ENCODE data around the gene TIPIN. TPM values are rescaled to one million over a fixed set of nuclear protein-coding genes. Genes with fewer than 3 reads are reported as not detected.
"Not testable (repeated sequence)": the region's sequence is repeated elsewhere in the genome, so short reads cannot be mapped to it uniquely, and the experiment has no call there.

TIPIN gene
- total RNA-seq, 4 donors from 2014 or later, result 2.9 to 9.1 (median 4.3) TPM

DNA sequence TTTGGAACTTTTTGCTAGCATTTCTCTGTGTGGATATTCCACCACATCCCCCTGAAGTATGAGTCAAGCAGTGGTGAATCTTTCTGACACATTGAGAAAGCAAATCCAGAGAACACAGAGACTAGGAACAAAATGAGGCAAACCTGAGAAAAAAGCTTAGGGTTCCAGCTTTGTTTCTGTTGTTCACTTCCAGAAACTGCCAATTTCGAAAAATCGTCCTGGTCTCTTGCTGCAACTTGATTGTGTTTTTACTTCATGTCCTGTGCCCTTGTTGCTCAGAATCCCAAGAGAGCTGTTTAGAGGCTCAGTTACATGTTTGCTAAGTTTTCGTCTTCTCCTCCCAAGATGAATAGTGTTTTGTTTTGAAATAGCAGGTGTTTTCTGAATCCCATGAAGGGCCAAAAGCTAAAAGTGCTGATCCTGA is 43.9 kb upstream of the TIPIN start:
- H3K9me3 ChIP-seq, result no peaks in the 10 kb centered on the region
- H3K4me1 ChIP-seq, result peaks cover 3 to 24% (median 3%) of the 10 kb centered on the region in 3 donors
- no peaks in the 10 kb centered on the region for H3K27me3 ChIP-seq
- no peak overlapping the region for H3K27ac ChIP-seq
- no peak overlapping the region for H3K4me3 ChIP-seq
- no peak for ATAC-seq
- peaks cover 0 to 15% of the 10 kb centered on the region in 2 donors for H3K36me3 ChIP-seq
- TF ChIP-seq POLR2AphosphoS5 (IDR thresholded peaks at IDR 0.05), result no peak
- no peak for TF ChIP-seq POLR2A (IDR thresholded peaks at IDR 0.05)
- no peak for TF ChIP-seq EP300 (IDR thresholded peaks at IDR 0.05)
- TF ChIP-seq, protein P1, sequence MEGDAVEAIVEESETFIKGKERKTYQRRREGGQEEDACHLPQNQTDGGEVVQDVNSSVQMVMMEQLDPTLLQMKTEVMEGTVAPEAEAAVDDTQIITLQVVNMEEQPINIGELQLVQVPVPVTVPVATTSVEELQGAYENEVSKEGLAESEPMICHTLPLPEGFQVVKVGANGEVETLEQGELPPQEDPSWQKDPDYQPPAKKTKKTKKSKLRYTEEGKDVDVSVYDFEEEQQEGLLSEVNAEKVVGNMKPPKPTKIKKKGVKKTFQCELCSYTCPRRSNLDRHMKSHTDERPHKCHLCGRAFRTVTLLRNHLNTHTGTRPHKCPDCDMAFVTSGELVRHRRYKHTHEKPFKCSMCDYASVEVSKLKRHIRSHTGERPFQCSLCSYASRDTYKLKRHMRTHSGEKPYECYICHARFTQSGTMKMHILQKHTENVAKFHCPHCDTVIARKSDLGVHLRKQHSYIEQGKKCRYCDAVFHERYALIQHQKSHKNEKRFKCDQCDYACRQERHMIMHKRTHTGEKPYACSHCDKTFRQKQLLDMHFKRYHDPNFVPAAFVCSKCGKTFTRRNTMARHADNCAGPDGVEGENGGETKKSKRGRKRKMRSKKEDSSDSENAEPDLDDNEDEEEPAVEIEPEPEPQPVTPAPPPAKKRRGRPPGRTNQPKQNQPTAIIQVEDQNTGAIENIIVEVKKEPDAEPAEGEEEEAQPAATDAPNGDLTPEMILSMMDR (IDR thresholded peaks at IDR 0.05), result no peak
- WGBS, 2 donors (ENCODE audit: low coverage in 1 of 2), result 83 to 86% methylated on average over 3 of the region's 3 CpGs

DNA sequence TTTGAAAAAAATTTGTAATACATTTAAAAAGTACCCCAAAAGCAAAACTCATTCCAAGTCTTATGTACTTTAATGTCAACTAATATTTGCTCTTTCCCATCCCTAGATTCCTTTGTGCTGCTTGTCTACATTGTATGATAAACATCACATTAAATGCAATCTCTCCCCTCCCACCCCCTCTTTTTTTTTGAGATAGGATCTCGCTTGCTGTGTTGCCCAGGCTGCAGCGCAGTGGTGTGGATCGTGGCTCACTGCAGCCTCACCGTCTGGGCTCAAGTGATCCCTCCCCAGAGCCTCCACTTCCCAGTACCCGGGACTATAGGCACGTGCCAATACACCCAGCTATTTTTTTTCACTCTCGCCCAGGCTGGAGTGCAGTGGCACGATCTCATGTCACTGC is 42.8 kb upstream of the TIPIN start:
- Histone ChIP-seq H3K4me1 (peaks cover 0 to 13% (median 3%) of the 10 kb centered on the region in 3 donors), H3K36me3 (peaks cover 0 to 15% of the 10 kb centered on the region in 2 donors), H3K9me3 (no peaks in the 10 kb centered on the region), H3K4me3 (no peak overlapping the region), H3K27ac (no peak overlapping the region), H3K27me3 (no peaks in the 10 kb centered on the region)
- TF ChIP-seq POLR2A (IDR thresholded peaks at IDR 0.05), result no peak
- no peak for TF ChIP-seq POLR2AphosphoS5 (IDR thresholded peaks at IDR 0.05)
- TF ChIP-seq EP300 (IDR thresholded peaks at IDR 0.05), result no peak
- TF ChIP-seq, protein P1 (IDR thresholded peaks at IDR 0.05), result no peak
- WGBS, 2 donors (ENCODE audit: low coverage in 1 of 2), result 88 to 100% methylated on average over 4 of the region's 8 CpGs
- ATAC-seq, result no peak

DNA sequence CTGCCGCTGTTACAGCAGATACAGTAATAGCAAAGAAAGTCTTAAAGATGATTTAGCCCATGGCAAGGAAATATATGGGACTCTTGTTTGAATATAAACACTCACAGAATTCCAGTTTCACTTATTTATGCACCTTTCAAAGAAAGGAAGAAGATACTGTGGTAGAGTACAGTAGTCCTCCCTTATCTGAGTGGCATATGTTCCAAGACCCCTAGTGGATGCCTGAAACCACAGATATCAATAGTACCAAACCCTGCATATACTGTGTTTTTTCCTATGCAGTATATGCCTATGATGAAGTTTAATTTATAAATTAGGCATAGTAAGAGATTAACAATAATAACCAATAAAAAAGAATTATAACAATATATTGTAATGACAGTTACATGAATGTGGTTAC is 38.4 kb upstream of the TIPIN start:
- Histone ChIP-seq H3K27ac (no peak overlapping the region), H3K4me1 (peaks cover 0 to 14% (median 0%) of the 10 kb centered on the region in 3 donors), H3K36me3 (peaks cover 0 to 15% of the 10 kb centered on the region in 2 donors), H3K4me3 (no peak overlapping the region), H3K9me3 (no peaks in the 10 kb centered on the region), H3K27me3 (no peaks in the 10 kb centered on the region)
- 100% methylated on average over 1 of the region's 1 CpG; no CpG with 5 or more reads in 1 of the 2 donors for WGBS, 2 donors (ENCODE audit: low coverage in 1 of 2)
- ATAC-seq, result no peak
- TF ChIP-seq, protein P1 (IDR thresholded peaks at IDR 0.05), result no peak
- TF ChIP-seq POLR2A (IDR thresholded peaks at IDR 0.05) (no peak), EP300 (IDR thresholded peaks at IDR 0.05) (no peak), POLR2AphosphoS5 (IDR thresholded peaks at IDR 0.05) (no peak)

DNA sequence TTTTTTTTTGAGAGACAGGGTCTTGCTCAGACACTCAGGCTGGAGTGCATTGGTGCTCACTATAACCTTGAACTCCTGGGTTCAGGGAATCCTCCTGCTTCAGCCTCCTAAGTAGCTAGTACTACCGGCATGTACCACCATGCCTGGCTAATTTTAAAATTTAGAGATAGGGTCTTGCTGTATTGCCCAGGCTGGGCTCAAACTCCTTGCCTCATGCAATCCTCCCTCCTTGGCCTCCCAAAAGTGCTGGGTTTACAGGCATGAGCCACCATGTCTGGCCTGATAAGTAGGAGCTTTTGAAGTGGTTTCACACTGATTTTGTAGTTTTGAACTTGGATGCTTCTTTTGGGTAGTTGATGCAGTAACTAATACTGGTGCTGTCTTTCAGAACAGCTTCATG is 38.0 kb upstream of the TIPIN start:
- no peak overlapping the region for H3K4me3 ChIP-seq
- H3K27me3 ChIP-seq, result no peaks in the 10 kb centered on the region
- no peak for ATAC-seq
- H3K4me1 ChIP-seq, result peaks cover 0 to 18% (median 0%) of the 10 kb centered on the region in 3 donors
- H3K9me3 ChIP-seq, result no peaks in the 10 kb centered on the region
- WGBS, 2 donors (ENCODE audit: low coverage in 1 of 2), result 83 to 100% methylated on average over 1 of the region's 1 CpG
- peaks cover 0 to 12% of the 10 kb centered on the region in 2 donors for H3K36me3 ChIP-seq
- TF ChIP-seq POLR2AphosphoS5 (IDR thresholded peaks at IDR 0.05), result no peak
- TF ChIP-seq EP300 (IDR thresholded peaks at IDR 0.05), result no peak
- TF ChIP-seq, protein P1 (IDR thresholded peaks at IDR 0.05), result no peak
- TF ChIP-seq POLR2A (IDR thresholded peaks at IDR 0.05), result no peak
- no peak overlapping the region for H3K27ac ChIP-seq

DNA sequence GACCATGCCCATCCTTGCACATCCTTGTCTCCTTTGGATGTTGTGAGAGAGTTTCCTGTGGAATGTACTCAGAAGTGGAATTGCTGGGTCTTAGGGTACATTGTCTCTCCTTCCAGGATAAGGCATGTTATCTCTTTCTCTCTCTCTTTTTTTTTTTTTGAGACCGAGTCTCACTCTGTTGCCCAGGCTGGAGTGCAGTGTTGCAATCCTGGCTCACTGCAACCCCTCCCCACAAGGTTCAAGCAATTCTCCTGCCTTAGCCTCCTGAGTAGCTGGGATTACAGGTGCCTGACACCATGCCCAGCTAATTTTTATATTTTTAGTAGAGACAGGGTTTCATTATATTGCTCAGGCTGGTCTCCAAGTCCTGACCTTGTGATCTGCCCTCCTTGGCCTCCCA is 36.6 kb upstream of the TIPIN start:
- not testable (repeated sequence) for ATAC-seq
- 80% methylated on average over 1 of the region's 1 CpG; no CpG with 5 or more reads in 1 of the 2 donors for WGBS, 2 donors (ENCODE audit: low coverage in 1 of 2)

More for the DNA sequence above, 36.6 kb upstream of the TIPIN start:
- not testable (repeated sequence) for H3K36me3 ChIP-seq, H3K27me3 ChIP-seq, H3K9me3 ChIP-seq, H3K27ac ChIP-seq, H3K4me3 ChIP-seq
- H3K4me1 ChIP-seq, result peaks cover 0 to 31% (median 5%) of the 10 kb centered on the region in 3 donors

All from gastroesophageal sphincter (tissue), 4 donors.